ENCODE data around the gene FNDC3B. TPM values are rescaled to one million over a fixed set of nuclear protein-coding genes. Genes with fewer than 3 reads are reported as not detected.

The FNDC3B gene
- total RNA-seq, 1 donor from 2014 or later, result 204 TPM

DNA sequence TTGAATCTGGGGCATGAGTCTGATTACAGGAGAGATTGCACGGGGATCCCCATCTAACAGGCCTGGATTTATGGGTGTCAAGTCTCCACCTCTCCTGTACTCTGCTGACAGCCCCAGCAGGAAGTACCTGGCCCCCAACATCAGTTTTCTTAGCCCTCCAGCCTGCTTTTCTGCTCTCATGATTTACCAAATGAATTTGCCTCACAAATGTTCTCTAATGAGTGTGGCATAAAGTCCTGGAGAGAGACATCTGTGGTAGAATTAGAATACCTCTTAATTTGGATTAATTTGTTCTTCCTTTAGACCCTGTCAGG is 60.1 kb downstream of the FNDC3B start:
- Mint-ChIP-seq H3K9me3 (ENCODE audit: unreplicated experiment) (no peaks in the 10 kb centered on the region), H3K27ac (ENCODE audit: unreplicated experiment) (peak overlapping the region; percentile 93), H3K4me3 (ENCODE audit: unreplicated experiment) (no peak overlapping the region), H3K27me3 (ENCODE audit: unreplicated experiment) (peaks cover 1% of the 10 kb centered on the region), H3K36me3 (ENCODE audit: low read depth, unreplicated experiment) (no peaks in the 10 kb centered on the region), H3K4me1 (ENCODE audit: unreplicated experiment) (peaks cover 71% of the 10 kb centered on the region)
- DNase-seq (ENCODE audit: low spot score), result no peak
- TF ChIP-seq, protein P1, sequence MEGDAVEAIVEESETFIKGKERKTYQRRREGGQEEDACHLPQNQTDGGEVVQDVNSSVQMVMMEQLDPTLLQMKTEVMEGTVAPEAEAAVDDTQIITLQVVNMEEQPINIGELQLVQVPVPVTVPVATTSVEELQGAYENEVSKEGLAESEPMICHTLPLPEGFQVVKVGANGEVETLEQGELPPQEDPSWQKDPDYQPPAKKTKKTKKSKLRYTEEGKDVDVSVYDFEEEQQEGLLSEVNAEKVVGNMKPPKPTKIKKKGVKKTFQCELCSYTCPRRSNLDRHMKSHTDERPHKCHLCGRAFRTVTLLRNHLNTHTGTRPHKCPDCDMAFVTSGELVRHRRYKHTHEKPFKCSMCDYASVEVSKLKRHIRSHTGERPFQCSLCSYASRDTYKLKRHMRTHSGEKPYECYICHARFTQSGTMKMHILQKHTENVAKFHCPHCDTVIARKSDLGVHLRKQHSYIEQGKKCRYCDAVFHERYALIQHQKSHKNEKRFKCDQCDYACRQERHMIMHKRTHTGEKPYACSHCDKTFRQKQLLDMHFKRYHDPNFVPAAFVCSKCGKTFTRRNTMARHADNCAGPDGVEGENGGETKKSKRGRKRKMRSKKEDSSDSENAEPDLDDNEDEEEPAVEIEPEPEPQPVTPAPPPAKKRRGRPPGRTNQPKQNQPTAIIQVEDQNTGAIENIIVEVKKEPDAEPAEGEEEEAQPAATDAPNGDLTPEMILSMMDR (IDR thresholded peaks at IDR 0.05; ENCODE audit: unreplicated experiment), result no peak

DNA sequence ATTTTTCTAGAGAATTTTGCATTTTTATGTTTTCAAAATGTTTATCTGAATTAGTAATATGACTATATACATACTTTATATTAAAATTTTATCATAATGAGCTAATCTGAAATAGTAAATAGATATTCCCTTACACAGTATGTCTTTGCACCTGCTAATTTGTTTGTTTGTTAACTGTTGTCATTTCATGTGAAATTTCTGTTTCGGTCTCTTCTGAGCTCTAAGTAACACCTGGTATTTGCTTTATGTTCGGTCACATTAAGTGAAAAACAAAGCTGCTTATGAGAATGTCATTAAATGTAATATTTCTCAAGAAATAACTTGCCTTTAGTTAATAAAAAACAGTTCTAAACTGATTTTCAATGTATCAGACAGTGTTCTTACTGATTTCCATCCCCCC is 61.1 kb downstream of the FNDC3B start:
- TF ChIP-seq, protein P1 (IDR thresholded peaks at IDR 0.05; ENCODE audit: unreplicated experiment), result no peak
- Mint-ChIP-seq H3K27ac (ENCODE audit: unreplicated experiment) (no peak overlapping the region), H3K9me3 (ENCODE audit: unreplicated experiment) (no peaks in the 10 kb centered on the region), H3K27me3 (ENCODE audit: unreplicated experiment) (peaks cover 1% of the 10 kb centered on the region), H3K4me3 (ENCODE audit: unreplicated experiment) (no peak overlapping the region), H3K36me3 (ENCODE audit: low read depth, unreplicated experiment) (no peaks in the 10 kb centered on the region), H3K4me1 (ENCODE audit: unreplicated experiment) (peaks cover 70% of the 10 kb centered on the region)
- DNase-seq (ENCODE audit: low spot score), result no peak

DNA sequence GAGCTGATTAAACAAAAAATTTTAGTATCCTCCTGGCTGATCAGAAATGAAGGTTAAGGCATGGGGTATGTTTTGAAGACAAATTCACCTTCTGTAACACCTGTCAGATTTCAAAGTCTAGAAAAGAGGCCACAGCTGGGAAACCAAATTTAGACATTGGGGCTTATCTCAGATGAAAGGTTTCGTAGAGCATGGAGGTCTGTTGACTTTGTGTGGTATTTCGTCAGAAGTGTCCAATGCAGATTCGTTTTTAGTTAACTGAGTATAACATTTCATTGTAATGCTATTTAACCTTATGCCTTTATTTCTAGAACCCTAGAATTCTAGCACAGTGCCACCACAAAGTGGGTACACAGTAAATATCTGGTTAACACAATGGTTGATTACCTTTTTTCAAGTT is 61.7 kb downstream of the FNDC3B start:
- no peak for DNase-seq (ENCODE audit: low spot score)
- H3K4me3 Mint-ChIP-seq (ENCODE audit: unreplicated experiment), result no peak overlapping the region
- no peaks in the 10 kb centered on the region for H3K9me3 Mint-ChIP-seq (ENCODE audit: unreplicated experiment)
- H3K27ac Mint-ChIP-seq (ENCODE audit: unreplicated experiment), result no peak overlapping the region
- no peaks in the 10 kb centered on the region for H3K36me3 Mint-ChIP-seq (ENCODE audit: low read depth, unreplicated experiment)
- peaks cover 68% of the 10 kb centered on the region for H3K4me1 Mint-ChIP-seq (ENCODE audit: unreplicated experiment)
- TF ChIP-seq, protein P1 (IDR thresholded peaks at IDR 0.05; ENCODE audit: unreplicated experiment), result no peak
- peaks cover 1% of the 10 kb centered on the region for H3K27me3 Mint-ChIP-seq (ENCODE audit: unreplicated experiment)

DNA sequence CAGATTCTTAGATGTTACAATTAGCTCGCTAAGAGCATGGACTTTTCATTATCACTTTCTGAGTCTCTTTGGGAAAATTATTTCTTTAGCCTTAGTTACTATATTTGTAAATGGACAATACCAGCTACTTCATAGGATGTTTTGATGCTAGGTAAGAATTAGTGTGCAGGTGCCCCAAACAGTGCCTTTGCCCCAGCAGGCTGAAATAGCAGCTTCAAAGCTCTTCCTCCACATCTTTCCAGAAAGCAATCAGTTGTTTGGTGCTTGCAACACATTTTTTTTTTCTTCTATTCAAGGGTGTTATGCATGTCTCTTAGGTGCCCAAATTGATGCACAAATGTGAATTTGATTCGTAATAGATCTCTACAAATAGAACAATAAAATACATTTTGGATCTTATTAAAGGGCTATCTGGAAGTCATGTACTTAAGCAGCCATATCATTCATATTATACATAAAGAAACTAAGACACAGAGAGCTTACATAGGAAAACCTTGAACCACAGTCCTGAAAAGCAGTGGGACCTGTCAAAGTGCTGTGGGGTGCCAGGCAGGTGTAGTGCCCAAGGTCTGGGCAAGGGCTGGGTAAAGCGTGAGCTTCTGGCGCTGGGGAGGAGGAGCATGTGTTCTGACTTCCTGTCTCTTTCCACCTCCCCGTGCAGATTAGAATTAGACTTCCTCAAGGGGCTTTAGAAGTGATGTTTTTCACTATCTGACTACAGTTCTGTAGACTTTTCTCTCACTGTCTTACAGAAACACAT is 62.9 kb downstream of the FNDC3B start:
- Mint-ChIP-seq H3K9me3 (ENCODE audit: unreplicated experiment) (no peaks in the 10 kb centered on the region), H3K4me1 (ENCODE audit: unreplicated experiment) (peaks cover 70% of the 10 kb centered on the region), H3K36me3 (ENCODE audit: low read depth, unreplicated experiment) (peaks cover 2% of the 10 kb centered on the region), H3K27ac (ENCODE audit: unreplicated experiment) (peak overlapping the region; percentile 39), H3K4me3 (ENCODE audit: unreplicated experiment) (no peak overlapping the region), H3K27me3 (ENCODE audit: unreplicated experiment) (peaks cover 1% of the 10 kb centered on the region)
- no peak for DNase-seq (ENCODE audit: low spot score)
- TF ChIP-seq, protein P1 (IDR thresholded peaks at IDR 0.05; ENCODE audit: unreplicated experiment), result no peak

DNA sequence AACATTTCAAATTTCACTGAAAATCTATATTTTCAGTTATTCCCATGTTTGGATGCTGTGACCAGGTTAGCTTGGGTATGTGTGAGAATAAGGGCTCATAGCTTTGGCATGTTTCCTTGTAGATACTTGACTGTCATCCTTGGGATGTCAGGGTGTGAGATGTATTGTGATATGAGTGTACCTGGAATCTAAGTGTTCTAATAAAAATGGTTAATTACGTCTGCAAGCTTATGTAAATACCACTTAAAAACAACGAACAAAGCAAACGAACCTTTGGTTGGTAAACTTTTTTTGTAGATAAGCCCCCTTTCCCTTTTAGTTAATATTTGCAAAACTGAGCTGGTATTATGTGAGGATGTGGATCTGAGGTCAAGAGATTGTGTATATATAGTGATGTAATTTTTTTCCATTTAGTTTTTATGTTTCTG is 63.5 kb downstream of the FNDC3B start:
- Mint-ChIP-seq H3K27ac (ENCODE audit: unreplicated experiment) (peak overlapping the region; percentile 39), H3K9me3 (ENCODE audit: unreplicated experiment) (no peaks in the 10 kb centered on the region), H3K4me3 (ENCODE audit: unreplicated experiment) (no peak overlapping the region), H3K4me1 (ENCODE audit: unreplicated experiment) (peaks cover 73% of the 10 kb centered on the region), H3K27me3 (ENCODE audit: unreplicated experiment) (peaks cover 1% of the 10 kb centered on the region), H3K36me3 (ENCODE audit: low read depth, unreplicated experiment) (peaks cover 7% of the 10 kb centered on the region)
- TF ChIP-seq, protein P1 (IDR thresholded peaks at IDR 0.05; ENCODE audit: unreplicated experiment), result no peak
- DNase-seq (ENCODE audit: low spot score), result no peak

All from endothelial cell (in vitro differentiated cells).